HEK293T (cell line): ENCODE measurements around the gene UGT1A4.

Experiments used
- CTCF ChIA-PET: fragments of 350-600 bp; formaldehyde crosslinking; extraction: SDS; loops from one replicate; lab custom pipeline; 2021; ENCODE audit warnings: antibody characterized with exemption, inconsistent platforms; lab: Yijun Ruan, JAX
- POLR2A ChIA-PET: fragments of 350-600 bp; formaldehyde crosslinking; extraction: SDS; loops from one replicate; lab custom pipeline; 2020; ENCODE audit warnings: antibody characterized with exemption, inconsistent platforms; lab: Yijun Ruan, JAX
- DNase-seq: peaks from one replicate; pipeline ENCODE4 v3.0.0; 2012; ENCODE audit warnings: mixed read lengths; ENCODE audit errors: extremely low spot score
- ARNT ChIP-seq: fragments of 450-650 bp; IDR thresholded peaks from 2 replicates; pipeline ENCODE4 v1.6.1; 2017; ENCODE audit warnings: mild to moderate bottlenecking
- BHLHE40 ChIP-seq: fragments of 450-650 bp; IDR thresholded peaks from 2 replicates; pipeline ENCODE4 v1.6.1; 2016; ENCODE audit warnings: mild to moderate bottlenecking, moderate library complexity, borderline replicate concordance
- CTBP1 ChIP-seq: fragments of 450-650 bp; IDR thresholded peaks from 2 replicates; pipeline ENCODE4 v1.6.1; 2016; ENCODE audit warnings: borderline replicate concordance
- ELF4 ChIP-seq: fragments of 450-650 bp; IDR thresholded peaks from 2 replicates; pipeline ENCODE4 v1.6.1; 2017; ENCODE audit warnings: antibody characterized with exemption
- FOXA1 ChIP-seq: fragments of 450-650 bp; IDR thresholded peaks from 2 replicates; pipeline ENCODE4 v1.6.1; 2016; ENCODE audit warnings: mild to moderate bottlenecking
- FOXK2 ChIP-seq: fragments of 450-650 bp; IDR thresholded peaks from 2 replicates; pipeline ENCODE4 v1.6.1; 2016; ENCODE audit warnings: mild to moderate bottlenecking
- FOXM1 ChIP-seq: fragments of 450-650 bp; IDR thresholded peaks from 2 replicates; pipeline ENCODE4 v1.6.1; 2017; ENCODE audit warnings: mild to moderate bottlenecking, borderline replicate concordance
- HDGF ChIP-seq: fragments of 450-650 bp; IDR thresholded peaks from 2 replicates; pipeline ENCODE4 v1.6.1; 2017; ENCODE audit warnings: antibody characterized with exemption, borderline replicate concordance
- L3MBTL2 ChIP-seq: fragments of 450-650 bp; conservative IDR thresholded peaks from 2 replicates; pipeline ENCODE4 v1.6.1; 2016; ENCODE audit warnings: mild to moderate bottlenecking
- LEF1 ChIP-seq: fragments of 450-650 bp; IDR thresholded peaks from 2 replicates; pipeline ENCODE4 v1.6.1; 2017; ENCODE audit warnings: mild to moderate bottlenecking, borderline replicate concordance
- NFRKB ChIP-seq: fragments of 450-650 bp; IDR thresholded peaks from 2 replicates; pipeline ENCODE4 v1.6.1; 2016; ENCODE audit warnings: mild to moderate bottlenecking, moderate library complexity
- PKNOX1 ChIP-seq: fragments of 450-650 bp; IDR thresholded peaks from 2 replicates; pipeline ENCODE4 v1.6.1; 2016
- SP1 ChIP-seq: fragments of 450-650 bp; IDR thresholded peaks from 2 replicates; pipeline ENCODE4 v1.6.1; 2017
- SUZ12 ChIP-seq: fragments of 450-650 bp; IDR thresholded peaks from 2 replicates; pipeline ENCODE4 v1.6.1; 2016; ENCODE audit warnings: mild to moderate bottlenecking
- TARDBP ChIP-seq: fragments of 450-650 bp; IDR thresholded peaks from 2 replicates; pipeline ENCODE4 v1.6.1; 2016
- ZNF384 ChIP-seq: fragments of 450-650 bp; IDR thresholded peaks from 2 replicates; pipeline ENCODE4 v1.6.1; 2016

UGT1A4 gene

GRCh38 chr2:233718552-233718951, at the start of gene UGT1A4:
Gene UGT1A4 (plus strand): TSS chr2:233718736. CDS start chr2:233718821, 85 bp downstream.
- TF ChIP-seq FOXA1 (no peak), NFRKB (no peak), HDGF (no peak), FOXK2 (no peak), SP1 (no peak), ZNF384 (no peak), ELF4 (no peak), L3MBTL2 (no peak), FOXM1 (no peak), LEF1 (no peak), TARDBP (no peak), CTBP1 (no peak), BHLHE40 (no peak), ARNT (no peak), PKNOX1 (no peak), SUZ12 (no peak)
- no peak for DNase-seq
- ChIA-PET CTCF (no interaction called here), POLR2A (no interaction called here)

GRCh38 chr2:233671290-233672161, 47.0 kb upstream of the UGT1A4 start, which contains the start of gene UGT1A9:
Gene UGT1A9 (plus strand): TSS chr2:233671898. CDS start chr2:233671935, 37 bp downstream.
- no peak for TF ChIP-seq ZNF384
- no peak for TF ChIP-seq FOXK2
- TF ChIP-seq ARNT: no peak
- no peak for TF ChIP-seq PKNOX1
- no peak for TF ChIP-seq TARDBP
- TF ChIP-seq BHLHE40: no peak
- TF ChIP-seq NFRKB: no peak
- no peak for TF ChIP-seq ELF4
- no peak for TF ChIP-seq FOXA1
- TF ChIP-seq SP1: no peak
- TF ChIP-seq FOXM1: no peak
- no peak for TF ChIP-seq SUZ12
- no peak for TF ChIP-seq HDGF
- TF ChIP-seq CTBP1: no peak
- TF ChIP-seq L3MBTL2: no peak
- ChIA-PET POLR2A (no interaction called here), CTCF (no interaction called here)
- no peak for DNase-seq

GRCh38 chr2:233672886-233673285, 45.6 kb upstream of the UGT1A4 start:
- ChIA-PET POLR2A (no interaction called here), CTCF (no interaction called here)
- DNase-seq: no peak
- TF ChIP-seq SP1 (no peak), HDGF (no peak), ZNF384 (no peak), L3MBTL2 (no peak), SUZ12 (no peak), PKNOX1 (no peak), BHLHE40 (no peak), FOXA1 (no peak), ARNT (no peak), CTBP1 (no peak), LEF1 (no peak)

GRCh38 chr2:233673896-233674295, 44.6 kb upstream of the UGT1A4 start:
- DNase-seq: no peak
- TF ChIP-seq TARDBP: no peak
- CTCF ChIA-PET: no interaction called here
- POLR2A ChIA-PET: no interaction called here

- POLR2A ChIA-PET: no interaction called here
- CTCF ChIA-PET: no interaction called here
- DNase-seq: no peak
- TF ChIP-seq FOXK2 (no peak), L3MBTL2 (no peak), PKNOX1 (no peak), ZNF384 (no peak), HDGF (no peak), FOXA1 (no peak), FOXM1 (no peak)
Observed at GRCh38 chr2:233674314-233674713, 44.2 kb upstream of the UGT1A4 start.

- ChIA-PET CTCF (no interaction called here), POLR2A (no interaction called here)
- TF ChIP-seq FOXK2 (no peak), TARDBP (no peak), FOXA1 (no peak), BHLHE40 (no peak), L3MBTL2 (no peak), LEF1 (no peak), SP1 (no peak), ELF4 (no peak), SUZ12 (no peak), PKNOX1 (no peak), CTBP1 (no peak), FOXM1 (no peak)
- DNase-seq: peak; percentile 18
Observed at GRCh38 chr2:233674995-233675394, 43.5 kb upstream of the UGT1A4 start.
